ENCODE data around the gene IGSF9B.

IGSF9B gene

DNA sequence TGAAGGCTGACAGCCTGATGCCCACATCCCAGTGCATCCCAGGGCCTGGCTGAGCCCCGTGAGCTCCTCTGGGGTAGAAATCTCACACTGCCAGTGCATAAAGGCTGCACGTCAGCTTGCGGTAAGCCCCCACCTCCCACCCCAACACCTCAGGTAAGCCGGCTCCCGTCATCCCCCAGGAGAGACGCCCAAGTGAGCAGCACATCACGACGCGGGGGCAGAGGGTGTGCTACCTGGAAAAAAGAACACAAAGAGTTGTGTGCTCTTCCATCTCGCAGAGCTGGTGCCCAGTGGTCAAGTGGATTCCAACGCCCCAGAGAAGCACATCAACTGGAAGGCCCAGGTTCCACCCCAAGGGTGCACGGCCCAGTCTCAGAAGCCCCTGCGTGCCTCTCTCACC, 50.0 kb downstream of the IGSF9B start:
- no peak overlapping the region for H3K27ac ChIP-seq (ENCODE audit: low read length)
- no peak overlapping the region for H3K4me3 ChIP-seq (ENCODE audit: low read length in 2 of 2)
- peaks cover 2% of the 10 kb centered on the region for H3K4me1 ChIP-seq (ENCODE audit: control insufficient read depth, insufficient read depth, low read length)
- no peaks in the 10 kb centered on the region for H3K27me3 ChIP-seq (ENCODE audit: control insufficient read depth in 1 of 2, insufficient read depth in 2 of 2, low read length in 2 of 2)
- H3K9ac ChIP-seq (ENCODE audit: low read length in 2 of 2): no peak overlapping the region
- no peaks in the 10 kb centered on the region for H3K9me3 ChIP-seq (ENCODE audit: control insufficient read depth in 2 of 2, low read length in 2 of 2)
- H3K36me3 ChIP-seq (ENCODE audit: control insufficient read depth in 2 of 2, insufficient read depth in 2 of 2, low read length in 2 of 2): peaks cover 68 to 79% of the 10 kb centered on the region in 2 donors

DNA sequence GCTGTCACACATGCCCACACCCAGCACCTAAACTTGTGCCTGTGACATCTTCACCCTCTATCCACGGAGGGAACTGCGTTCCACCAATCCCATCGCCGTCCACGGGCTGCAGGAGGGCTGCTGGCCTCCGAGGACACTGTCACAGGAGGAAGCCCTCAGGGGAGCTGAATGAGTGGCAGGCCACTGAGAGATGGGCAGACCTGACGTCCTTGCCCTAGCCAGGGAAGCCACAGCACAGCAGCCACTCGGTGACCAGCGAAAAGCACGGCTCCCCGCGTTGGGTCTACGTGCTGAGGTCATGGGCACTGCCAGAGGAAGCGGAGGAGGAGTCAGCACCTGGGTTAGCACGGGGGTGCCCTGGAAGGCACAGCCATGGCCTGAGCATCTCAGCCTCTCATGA, 50.5 kb downstream of the IGSF9B start:
- Histone ChIP-seq H3K9ac (ENCODE audit: low read length in 2 of 2) (no peak overlapping the region), H3K4me3 (ENCODE audit: low read length in 2 of 2) (no peak overlapping the region), H3K9me3 (ENCODE audit: control insufficient read depth in 2 of 2, low read length in 2 of 2) (no peaks in the 10 kb centered on the region), H3K27me3 (ENCODE audit: control insufficient read depth in 1 of 2, insufficient read depth in 2 of 2, low read length in 2 of 2) (no peaks in the 10 kb centered on the region), H3K27ac (ENCODE audit: low read length) (no peak overlapping the region), H3K4me1 (ENCODE audit: control insufficient read depth, insufficient read depth, low read length) (peaks cover 2% of the 10 kb centered on the region), H3K36me3 (ENCODE audit: control insufficient read depth in 2 of 2, insufficient read depth in 2 of 2, low read length in 2 of 2) (peaks cover 66 to 74% of the 10 kb centered on the region in 2 donors)

DNA sequence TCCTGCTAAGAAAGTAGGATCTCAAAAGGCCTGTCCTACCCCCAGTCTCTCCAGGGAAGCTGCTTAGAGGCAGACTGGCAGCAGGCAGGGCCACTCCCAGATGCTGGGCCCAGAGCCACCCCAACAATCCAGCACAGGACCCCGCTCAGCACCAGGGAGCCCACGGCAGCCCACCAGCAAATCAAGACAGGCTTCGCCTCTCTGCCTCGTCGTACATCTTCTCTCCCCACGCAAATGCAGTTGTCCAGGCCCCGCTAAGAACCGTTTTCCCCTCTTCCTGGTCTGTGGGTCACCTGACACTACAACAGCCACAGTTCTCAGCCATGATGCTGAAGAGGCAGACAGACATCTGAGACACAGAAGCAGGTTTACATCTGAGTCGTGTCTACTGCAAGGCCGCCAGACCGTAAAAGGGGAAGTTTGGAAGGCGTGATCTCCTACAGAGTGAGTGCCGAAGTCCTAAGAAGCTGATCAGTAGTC, 51.1 kb downstream of the IGSF9B start:
- no peaks in the 10 kb centered on the region for H3K27me3 ChIP-seq (ENCODE audit: control insufficient read depth in 1 of 2, insufficient read depth in 2 of 2, low read length in 2 of 2)
- peaks cover 2% of the 10 kb centered on the region for H3K4me1 ChIP-seq (ENCODE audit: control insufficient read depth, insufficient read depth, low read length)
- no peaks in the 10 kb centered on the region for H3K9me3 ChIP-seq (ENCODE audit: control insufficient read depth in 2 of 2, low read length in 2 of 2)
- H3K27ac ChIP-seq (ENCODE audit: low read length): no peak overlapping the region
- H3K9ac ChIP-seq (ENCODE audit: low read length in 2 of 2): no peak overlapping the region
- H3K4me3 ChIP-seq (ENCODE audit: low read length in 2 of 2): no peak overlapping the region
- peaks cover 64 to 69% of the 10 kb centered on the region in 2 donors for H3K36me3 ChIP-seq (ENCODE audit: control insufficient read depth in 2 of 2, insufficient read depth in 2 of 2, low read length in 2 of 2)

DNA sequence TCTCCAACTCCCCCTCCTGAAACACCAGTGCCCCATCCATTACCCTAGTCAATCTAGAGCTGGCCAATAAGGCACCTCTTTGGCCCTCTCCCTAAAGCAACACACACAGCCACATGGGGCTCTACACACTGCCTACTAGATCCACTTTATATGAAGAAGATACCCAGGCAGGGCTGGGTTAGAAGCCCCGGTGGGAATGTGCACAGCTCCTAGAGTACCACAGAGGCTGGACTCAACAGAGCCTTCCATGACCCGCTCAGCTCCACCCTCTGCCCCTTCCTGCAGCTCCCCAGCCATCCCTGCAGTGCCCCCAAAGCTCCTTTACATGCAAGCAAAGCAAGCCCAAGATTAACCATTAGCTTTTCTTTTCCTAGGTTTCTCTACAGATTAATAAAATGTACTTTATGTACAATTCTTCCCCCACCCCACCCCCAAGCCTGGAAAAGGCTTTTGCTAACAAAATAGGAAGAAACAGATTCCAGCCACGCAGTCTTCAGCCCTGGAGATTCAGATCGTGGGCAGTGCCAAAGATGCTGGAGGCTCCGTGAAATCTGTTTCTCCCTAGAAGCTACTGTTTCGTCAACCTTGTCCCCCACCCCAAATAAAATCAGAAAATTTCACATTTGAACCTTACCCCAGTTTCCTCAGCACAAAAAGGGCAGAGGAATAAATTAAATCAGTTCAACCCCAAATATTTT, 51.8 kb downstream of the IGSF9B start:
- no peak overlapping the region for H3K9ac ChIP-seq (ENCODE audit: low read length in 2 of 2)
- no peaks in the 10 kb centered on the region for H3K9me3 ChIP-seq (ENCODE audit: control insufficient read depth in 2 of 2, low read length in 2 of 2)
- H3K4me3 ChIP-seq (ENCODE audit: low read length in 2 of 2): no peak overlapping the region
- H3K4me1 ChIP-seq (ENCODE audit: control insufficient read depth, insufficient read depth, low read length): peaks cover 2% of the 10 kb centered on the region
- peaks cover 63% of the 10 kb centered on the region in 2 donors for H3K36me3 ChIP-seq (ENCODE audit: control insufficient read depth in 2 of 2, insufficient read depth in 2 of 2, low read length in 2 of 2)
- H3K27me3 ChIP-seq (ENCODE audit: control insufficient read depth in 1 of 2, insufficient read depth in 2 of 2, low read length in 2 of 2): no peaks in the 10 kb centered on the region
- no peak overlapping the region for H3K27ac ChIP-seq (ENCODE audit: low read length)

DNA sequence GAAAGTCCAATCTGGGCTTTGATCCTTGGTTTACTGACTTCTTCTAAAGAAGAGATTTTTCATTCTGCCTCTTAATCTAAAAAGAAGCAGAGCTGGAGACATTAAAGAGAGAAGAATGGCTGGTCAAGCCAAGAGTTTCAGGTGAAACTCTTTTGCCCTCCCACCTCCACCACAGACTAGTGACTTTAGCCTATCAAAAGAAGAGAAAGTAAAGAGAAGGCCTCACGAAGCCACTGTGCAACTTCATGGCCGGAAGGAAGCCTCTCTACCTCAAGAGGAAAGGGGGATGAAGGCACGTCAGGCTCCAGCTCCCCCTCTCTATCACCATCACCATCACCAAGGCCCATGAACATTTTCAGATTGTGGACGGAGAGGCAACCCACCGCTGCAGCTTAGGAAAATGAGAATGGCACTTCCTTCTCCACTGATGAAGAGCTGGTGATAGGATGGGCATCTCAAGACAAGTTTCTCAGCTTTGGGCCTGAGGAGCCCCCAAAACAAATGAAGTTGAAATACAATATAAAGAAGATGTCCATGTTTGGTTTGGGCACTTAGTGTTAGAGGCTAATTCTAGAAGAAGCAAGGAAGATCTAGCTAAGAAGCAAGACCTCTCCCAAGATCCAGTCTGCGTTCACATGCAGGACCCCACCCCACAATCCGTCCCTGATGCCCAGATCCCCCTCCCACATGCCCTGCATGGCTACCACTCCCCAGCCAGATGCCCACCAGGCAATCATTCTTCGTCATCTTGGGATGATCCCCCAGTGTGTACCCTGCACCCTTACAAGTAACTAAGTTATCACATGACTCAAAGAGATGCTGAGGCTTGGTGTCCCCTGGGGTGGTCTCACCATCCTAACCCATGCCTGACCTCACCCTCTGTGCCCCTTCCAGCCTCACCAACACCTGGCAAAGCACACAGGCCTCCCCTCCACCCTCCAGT, 52.6 kb downstream of the IGSF9B start:
- Histone ChIP-seq H3K9me3 (ENCODE audit: control insufficient read depth in 2 of 2, low read length in 2 of 2) (no peaks in the 10 kb centered on the region), H3K27ac (ENCODE audit: low read length) (no peak overlapping the region), H3K4me3 (ENCODE audit: low read length in 2 of 2) (no peak overlapping the region), H3K36me3 (ENCODE audit: control insufficient read depth in 2 of 2, insufficient read depth in 2 of 2, low read length in 2 of 2) (peaks cover 60 to 63% of the 10 kb centered on the region in 2 donors), H3K9ac (ENCODE audit: low read length in 2 of 2) (no peak overlapping the region), H3K4me1 (ENCODE audit: control insufficient read depth, insufficient read depth, low read length) (peaks cover 2% of the 10 kb centered on the region), H3K27me3 (ENCODE audit: control insufficient read depth in 1 of 2, insufficient read depth in 2 of 2, low read length in 2 of 2) (no peaks in the 10 kb centered on the region)

DNA sequence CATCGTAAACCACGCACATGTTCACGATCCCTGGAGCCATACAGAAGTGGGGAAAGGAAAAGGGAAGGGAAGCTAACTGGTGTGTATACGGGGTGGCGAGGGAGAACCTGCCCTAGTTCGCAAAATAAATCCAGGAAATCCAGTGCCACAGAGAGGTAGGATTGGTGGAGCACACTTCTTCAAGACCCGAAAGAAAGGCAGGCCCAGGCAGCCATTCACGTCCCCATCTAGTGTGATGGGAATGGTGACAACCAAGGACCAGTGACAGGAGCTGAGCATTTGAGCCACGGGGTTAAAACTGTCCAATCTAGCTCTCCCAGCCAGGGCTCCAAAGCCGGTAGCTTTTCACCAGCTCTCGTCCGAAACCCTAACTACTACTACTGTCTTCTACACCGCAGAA, 53.7 kb downstream of the IGSF9B start:
- Histone ChIP-seq H3K9me3 (ENCODE audit: control insufficient read depth in 2 of 2, low read length in 2 of 2) (no peaks in the 10 kb centered on the region), H3K4me1 (ENCODE audit: control insufficient read depth, insufficient read depth, low read length) (peaks cover 2% of the 10 kb centered on the region), H3K27me3 (ENCODE audit: control insufficient read depth in 1 of 2, insufficient read depth in 2 of 2, low read length in 2 of 2) (no peaks in the 10 kb centered on the region), H3K4me3 (ENCODE audit: low read length in 2 of 2) (no peak overlapping the region), H3K9ac (ENCODE audit: low read length in 2 of 2) (no peak overlapping the region), H3K27ac (ENCODE audit: low read length) (no peak overlapping the region), H3K36me3 (ENCODE audit: control insufficient read depth in 2 of 2, insufficient read depth in 2 of 2, low read length in 2 of 2) (peaks cover 59 to 61% of the 10 kb centered on the region in 2 donors)

DNA sequence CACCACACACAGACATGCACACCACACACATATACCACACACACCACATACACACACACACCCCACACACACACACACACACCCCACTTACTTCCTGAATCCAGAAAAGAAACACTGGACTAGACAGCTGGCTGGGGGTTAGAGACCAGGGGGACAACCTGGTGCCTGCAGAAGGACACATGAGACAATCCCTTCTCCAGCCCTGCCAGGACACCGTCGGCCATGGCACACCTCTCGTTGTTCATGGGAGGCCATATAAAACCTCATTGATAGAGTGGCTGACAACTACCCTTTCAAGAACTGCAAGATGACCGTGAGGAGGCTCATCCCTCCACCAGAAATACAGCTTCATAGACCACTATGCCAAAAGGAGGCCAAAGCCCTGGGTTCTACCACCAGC, 54.3 kb downstream of the IGSF9B start:
- peaks cover 2% of the 10 kb centered on the region for H3K4me1 ChIP-seq (ENCODE audit: control insufficient read depth, insufficient read depth, low read length)
- H3K9me3 ChIP-seq (ENCODE audit: control insufficient read depth in 2 of 2, low read length in 2 of 2): no peaks in the 10 kb centered on the region
- no peak overlapping the region for H3K4me3 ChIP-seq (ENCODE audit: low read length in 2 of 2)
- H3K36me3 ChIP-seq (ENCODE audit: control insufficient read depth in 2 of 2, insufficient read depth in 2 of 2, low read length in 2 of 2): peaks cover 54 to 55% of the 10 kb centered on the region in 2 donors
- H3K9ac ChIP-seq (ENCODE audit: low read length in 2 of 2): no peak overlapping the region
- H3K27ac ChIP-seq (ENCODE audit: low read length): no peak overlapping the region
- H3K27me3 ChIP-seq (ENCODE audit: control insufficient read depth in 1 of 2, insufficient read depth in 2 of 2, low read length in 2 of 2): no peaks in the 10 kb centered on the region

DNA sequence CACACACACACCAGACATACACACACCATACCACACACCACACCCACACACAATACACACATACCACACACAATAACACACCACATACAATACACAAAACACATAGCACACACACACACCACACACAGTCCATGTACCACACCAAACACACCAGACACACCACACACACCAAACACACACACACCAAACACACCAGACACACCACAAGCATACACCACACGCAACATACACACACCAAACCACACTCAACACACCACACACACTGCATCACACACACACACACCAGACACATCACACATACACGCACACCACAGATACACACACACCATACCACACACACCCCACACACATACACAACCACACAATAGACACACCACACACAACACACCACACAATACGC, 54.8 kb downstream of the IGSF9B start:
- peaks cover 53 to 54% of the 10 kb centered on the region in 2 donors for H3K36me3 ChIP-seq (ENCODE audit: control insufficient read depth in 2 of 2, insufficient read depth in 2 of 2, low read length in 2 of 2)
- H3K4me3 ChIP-seq (ENCODE audit: low read length in 2 of 2): no peak overlapping the region
- peaks cover 2% of the 10 kb centered on the region for H3K4me1 ChIP-seq (ENCODE audit: control insufficient read depth, insufficient read depth, low read length)
- no peak overlapping the region for H3K9ac ChIP-seq (ENCODE audit: low read length in 2 of 2)
- no peak overlapping the region for H3K27ac ChIP-seq (ENCODE audit: low read length)
- no peaks in the 10 kb centered on the region for H3K27me3 ChIP-seq (ENCODE audit: control insufficient read depth in 1 of 2, insufficient read depth in 2 of 2, low read length in 2 of 2)
- H3K9me3 ChIP-seq (ENCODE audit: control insufficient read depth in 2 of 2, low read length in 2 of 2): no peaks in the 10 kb centered on the region

DNA sequence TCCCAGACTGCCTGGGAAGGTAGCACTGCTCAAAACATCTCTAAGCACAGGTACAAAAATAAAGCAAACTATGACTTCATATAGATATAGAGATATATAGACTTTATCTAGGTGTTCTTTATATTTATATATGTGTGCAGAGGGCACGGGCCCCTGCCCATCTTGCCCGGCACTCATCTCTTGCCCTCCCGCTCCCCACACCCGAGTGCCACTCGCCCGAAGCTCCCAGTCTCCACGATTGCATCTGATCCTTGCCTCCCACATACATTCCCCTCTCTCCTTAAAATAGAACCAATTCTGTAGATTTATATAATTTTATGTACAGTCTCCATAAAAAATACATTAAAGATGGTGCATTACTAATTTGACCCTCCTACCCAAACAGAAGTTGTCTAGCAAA, 55.5 kb downstream of the IGSF9B start:
- peaks cover 2% of the 10 kb centered on the region for H3K4me1 ChIP-seq (ENCODE audit: control insufficient read depth, insufficient read depth, low read length)
- H3K27ac ChIP-seq (ENCODE audit: low read length): no peak overlapping the region
- no peaks in the 10 kb centered on the region for H3K9me3 ChIP-seq (ENCODE audit: control insufficient read depth in 2 of 2, low read length in 2 of 2)
- no peak overlapping the region for H3K9ac ChIP-seq (ENCODE audit: low read length in 2 of 2)
- H3K4me3 ChIP-seq (ENCODE audit: low read length in 2 of 2): no peak overlapping the region
- H3K27me3 ChIP-seq (ENCODE audit: control insufficient read depth in 1 of 2, insufficient read depth in 2 of 2, low read length in 2 of 2): no peaks in the 10 kb centered on the region
- peaks cover 47 to 50% of the 10 kb centered on the region in 2 donors for H3K36me3 ChIP-seq (ENCODE audit: control insufficient read depth in 2 of 2, insufficient read depth in 2 of 2, low read length in 2 of 2)

DNA sequence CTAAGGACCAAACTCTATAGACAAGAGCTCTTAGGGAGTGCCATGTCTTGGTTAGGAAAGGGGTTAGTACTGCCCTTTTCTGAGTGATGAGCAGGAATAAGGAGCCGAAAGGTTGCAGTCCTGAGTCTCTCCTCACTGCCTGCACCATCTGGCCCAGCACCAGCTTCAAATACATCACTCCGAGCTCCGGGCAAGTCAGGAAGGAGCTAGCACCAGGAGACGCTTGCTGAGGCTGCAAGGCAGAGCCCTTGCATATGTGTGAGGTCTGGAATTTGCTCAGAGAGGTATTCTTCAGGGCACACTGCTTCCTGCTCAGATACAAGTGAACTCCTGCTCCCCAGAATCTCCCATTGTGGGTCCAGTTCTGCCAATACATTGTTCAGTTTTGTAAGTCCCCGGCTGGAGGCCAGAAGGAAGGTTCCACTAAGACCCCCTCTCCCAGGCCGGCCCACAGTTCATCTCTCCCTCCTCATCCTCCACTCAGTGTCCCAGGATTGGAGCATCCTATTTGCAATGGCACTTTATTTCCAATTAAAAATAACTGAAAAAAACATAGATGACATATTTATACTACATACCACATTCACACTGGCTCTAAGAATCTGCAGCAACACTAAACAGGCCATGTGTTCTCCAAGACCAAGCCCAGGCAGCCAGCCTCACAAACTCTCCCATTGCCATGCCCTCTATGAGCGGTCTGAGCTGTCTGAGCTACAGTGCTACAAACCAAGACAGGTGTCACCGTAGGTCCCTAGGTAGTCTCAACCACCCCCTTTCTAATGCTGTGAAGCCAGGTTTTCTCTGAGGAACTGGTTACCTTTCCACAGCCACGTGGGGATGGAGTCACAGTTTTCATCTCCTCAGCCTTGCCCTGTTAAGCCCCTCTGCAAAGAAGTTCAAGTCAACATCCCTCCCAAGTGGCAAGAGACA, 56.3 kb downstream of the IGSF9B start:
- no peak overlapping the region for H3K9ac ChIP-seq (ENCODE audit: low read length in 2 of 2)

More for the DNA sequence above, 56.3 kb downstream of the IGSF9B start:
- H3K4me1 ChIP-seq (ENCODE audit: control insufficient read depth, insufficient read depth, low read length): peaks cover 3% of the 10 kb centered on the region
- no peaks in the 10 kb centered on the region for H3K9me3 ChIP-seq (ENCODE audit: control insufficient read depth in 2 of 2, low read length in 2 of 2)
- H3K36me3 ChIP-seq (ENCODE audit: control insufficient read depth in 2 of 2, insufficient read depth in 2 of 2, low read length in 2 of 2): peaks cover 38 to 42% of the 10 kb centered on the region in 2 donors
- H3K27ac ChIP-seq (ENCODE audit: low read length): no peak overlapping the region
- H3K4me3 ChIP-seq (ENCODE audit: low read length in 2 of 2): no peak overlapping the region
- no peaks in the 10 kb centered on the region for H3K27me3 ChIP-seq (ENCODE audit: control insufficient read depth in 1 of 2, insufficient read depth in 2 of 2, low read length in 2 of 2)
